ENCODE measurements around the gene CD247.

- TF ChIP-seq CTCF (conservative IDR thresholded peaks at IDR 0.05; ENCODE audit: low read depth, low read length) (no peak), EZH2 (IDR thresholded peaks at IDR 0.05; ENCODE audit: borderline replicate concordance, low read depth, low read length, poor library complexity, severe bottlenecking) (no peak)
Observed at GRCh38 chr1:167503626-167504466, 14.5 kb downstream of the CD247 start.
